OCI-LY7 (cell line): ENCODE measurements around the gene TCL1B.

Experiments
- CTCF ChIP-seq: fragments of 200-600 bp; sonication (generic); conservative IDR thresholded peaks from 2 replicates; pipeline ENCODE4 v1.5.1; 2014; ENCODE audit warnings: mild to moderate bottlenecking, antibody characterized with exemption, low read length, moderate library complexity, mixed read lengths
- EZH2phosphoT487 ChIP-seq: fragments of 200-600 bp; sonication (generic); IDR thresholded peaks from 2 replicates; pipeline ENCODE4 v1.6.1; 2018; ENCODE audit warnings: low read depth, borderline replicate concordance, mild to moderate bottlenecking, mixed run types, antibody characterized with exemption, low read length, moderate library complexity, mixed read lengths

- TF ChIP-seq CTCF (0 out of 2 replicates have a peak, but pooled peaks have one; percentile 21), EZH2phosphoT487 (no peak)
Measured at GRCh38 chr14:95660651-95661515, 25.3 kb upstream of the TCL1B start.
